GM23338 (cell line): ENCODE measurements around the gene CABLES1. TPM values are rescaled to one million over a fixed set of nuclear protein-coding genes. Genes with fewer than 3 reads are reported as not detected.

Experiments
- ATAC-seq: fragments of 200-7000 bp; cut with Tn5 transposase; 3 replicates; pipeline ENCODE4 v1.9.1; 2020
- DNase-seq: peaks from one replicate; pipeline ENCODE4 v3.0.0-alpha.2; 2015; ENCODE audit warnings: low spot score
- H2AFZ ChIP-seq: fragments of 200-600 bp; sonication (generic); 2 replicates; pipeline ENCODE4 v1.8.0; 2016; ENCODE audit warnings: antibody characterized with exemption, mild to moderate bottlenecking, moderate library complexity
- H3F3A ChIP-seq: fragments of 200-600 bp; sonication (generic); replicated peaks from 2 replicates; pipeline ENCODE4 v1.8.0; 2017; ENCODE audit warnings: antibody characterized with exemption, mixed run types, low read depth
- H3K27ac ChIP-seq: fragments of 200-600 bp; sonication (generic); 2 replicates; pipeline ENCODE4 v1.6.1; 2016; ENCODE audit warnings: low read depth
- H3K27me3 ChIP-seq: fragments of 200-600 bp; sonication (generic); 2 replicates; pipeline ENCODE4 v1.8.0; 2016; ENCODE audit warnings: mild to moderate bottlenecking, mixed run types, moderate library complexity; ENCODE audit not compliant: insufficient read depth
- H3K36me3 ChIP-seq: fragments of 200-600 bp; sonication (generic); 2 replicates; pipeline ENCODE4 v1.8.0; 2016; ENCODE audit warnings: mild to moderate bottlenecking; ENCODE audit not compliant: insufficient read depth
- H3K4me1 ChIP-seq: fragments of 200-600 bp; sonication (generic); 2 replicates; pipeline ENCODE4 v1.8.0; 2016; ENCODE audit warnings: mild to moderate bottlenecking, moderate library complexity; ENCODE audit not compliant: insufficient read depth
- H3K4me2 ChIP-seq: fragments of 200-600 bp; sonication (generic); 2 replicates; pipeline ENCODE4 v1.7.1; 2017; ENCODE audit warnings: mixed run types
- H3K4me3 ChIP-seq: fragments of 200-600 bp; sonication (generic); 2 replicates; pipeline ENCODE4 v1.6.1; 2016; ENCODE audit warnings: mixed run types
- H3K79me2 ChIP-seq: fragments of 200-600 bp; sonication (generic); replicated peaks from 2 replicates; pipeline ENCODE4 v1.8.0; 2017; ENCODE audit warnings: mild to moderate bottlenecking; ENCODE audit not compliant: insufficient read depth
- H3K9me2 ChIP-seq: fragments of 200-600 bp; sonication (generic); 2 replicates; pipeline ENCODE4 v1.8.0; 2017; ENCODE audit not compliant: insufficient read depth
- H4K20me1 ChIP-seq: fragments of 200-600 bp; sonication (generic); replicated peaks from 2 replicates; pipeline ENCODE4 v1.8.0; 2017; ENCODE audit warnings: mild to moderate bottlenecking; ENCODE audit not compliant: insufficient read depth
- H3K27ac Mint-ChIP-seq: 2 replicates; pipeline ENCODE4 v1.8.0; 2020; ENCODE audit warnings: inconsistent platforms, mild to moderate bottlenecking, moderate library complexity, mixed read lengths
- H3K27me3 Mint-ChIP-seq: 3 replicates; pipeline ENCODE4 v1.8.0; 2022; ENCODE audit warnings: low read depth, mild to moderate bottlenecking, moderate library complexity, mixed read lengths, inconsistent platforms; ENCODE audit not compliant: insufficient read depth, poor library complexity
- H3K36me3 Mint-ChIP-seq: 3 replicates; pipeline ENCODE4 v1.8.0; 2021; ENCODE audit warnings: low read depth, mild to moderate bottlenecking, inconsistent platforms, moderate library complexity, mixed read lengths
- H3K4me1 Mint-ChIP-seq: 3 replicates; pipeline ENCODE4 v1.8.0; 2020; ENCODE audit warnings: mild to moderate bottlenecking, inconsistent platforms, mixed read lengths
- H3K4me3 Mint-ChIP-seq: 3 replicates; pipeline ENCODE4 v1.8.0; 2021; ENCODE audit warnings: moderate library complexity, mild to moderate bottlenecking, inconsistent platforms, mixed read lengths
- H3K9me3 Mint-ChIP-seq: 3 replicates; pipeline ENCODE4 v1.8.0; 2020; ENCODE audit warnings: moderate library complexity, mild to moderate bottlenecking, inconsistent platforms, mixed read lengths
- NANOG ChIP-seq: IDR thresholded peaks from 2 replicates; pipeline ENCODE4 v1.6.1; 2016; ENCODE audit warnings: antibody characterized with exemption, borderline replicate concordance
- POLR2AphosphoS5 ChIP-seq: IDR thresholded peaks from 2 replicates; pipeline ENCODE4 v1.6.1; 2016; ENCODE audit warnings: antibody characterized with exemption, low read depth
- ZNF114 ChIP-seq: fragments of 250-450 bp; sonication (Bioruptor Pico); IDR thresholded peaks from 2 replicates; pipeline ENCODE4 v1.5.0; 2020; ENCODE audit warnings: mild to moderate bottlenecking, moderate library complexity
- ZNF331 ChIP-seq: fragments of 250-450 bp; sonication (Bioruptor Pico); IDR thresholded peaks from 2 replicates; pipeline ENCODE4 v1.5.0; 2020; ENCODE audit warnings: low read depth, mild to moderate bottlenecking, moderate library complexity
- polyA plus RNA-seq: library from polyadenylated mRNA; unstranded; fragments of >200 nt; fragmentation: Nextera tagmentation; extraction: Ambion mirVana; gene quantifications from 2 replicates; pipeline ENCODE4 v1.2.1, GENCODE V29; 2016
- total RNA-seq: library from RNA; depleted of rRNA; stranded (reverse); fragments of >200 nt; shearing (Covaris generic); gene quantifications from 2 replicates; pipeline ENCODE4 v1.2.3, GENCODE V29; 2014
- TF ChIP-seq, protein P1 (sequence below): fragments of 250-450 bp; sonication (Bioruptor Pico); IDR thresholded peaks from 2 replicates; pipeline ENCODE4 v1.5.0; 2020; ENCODE audit warnings: mild to moderate bottlenecking, moderate library complexity
- TF ChIP-seq, protein P2 (sequence below), 2 experiments: fragments of 200-600 bp in 1 of 2; sonication (generic) in 1 of 2; conservative IDR thresholded peaks; 2 replicates each; pipeline versions ENCODE4 v1.5.1 to v1.6.1; 2016 to 2017; ENCODE audit warnings: antibody characterized with exemption in 2 of 2, low read depth in 2 of 2, mild to moderate bottlenecking in 2 of 2, moderate library complexity in 1 of 2
- TF ChIP-seq, protein P3 (sequence below): IDR thresholded peaks from one replicate; pipeline ENCODE4 v1.6.1; 2018; ENCODE audit warnings: antibody characterized with exemption; ENCODE audit not compliant: unreplicated experiment

Gene CABLES1
- total and polyA plus RNA-seq, 2 experiments from 2014 or later = 2.6 to 12.4 TPM

DNA sequence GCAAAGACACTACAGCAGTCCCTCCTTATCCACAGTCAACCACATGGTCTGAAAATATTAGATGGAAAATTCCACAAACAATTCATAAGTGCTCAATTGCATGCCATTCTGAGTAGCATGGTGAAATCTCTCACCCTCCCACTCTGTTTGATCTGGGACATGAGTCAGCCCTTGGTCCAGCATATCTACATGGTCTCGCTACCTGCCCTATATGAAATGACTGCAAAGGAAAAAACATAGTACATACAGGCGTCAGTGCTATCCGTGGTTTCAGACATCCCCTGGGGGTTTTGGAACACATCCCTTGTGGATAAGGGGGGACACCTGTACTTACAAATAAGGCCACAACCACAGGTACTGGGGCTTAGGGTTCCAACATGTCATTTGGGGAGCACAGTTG is 73.7 kb downstream of the CABLES1 start (continued):
- TF ChIP-seq, protein P1, sequence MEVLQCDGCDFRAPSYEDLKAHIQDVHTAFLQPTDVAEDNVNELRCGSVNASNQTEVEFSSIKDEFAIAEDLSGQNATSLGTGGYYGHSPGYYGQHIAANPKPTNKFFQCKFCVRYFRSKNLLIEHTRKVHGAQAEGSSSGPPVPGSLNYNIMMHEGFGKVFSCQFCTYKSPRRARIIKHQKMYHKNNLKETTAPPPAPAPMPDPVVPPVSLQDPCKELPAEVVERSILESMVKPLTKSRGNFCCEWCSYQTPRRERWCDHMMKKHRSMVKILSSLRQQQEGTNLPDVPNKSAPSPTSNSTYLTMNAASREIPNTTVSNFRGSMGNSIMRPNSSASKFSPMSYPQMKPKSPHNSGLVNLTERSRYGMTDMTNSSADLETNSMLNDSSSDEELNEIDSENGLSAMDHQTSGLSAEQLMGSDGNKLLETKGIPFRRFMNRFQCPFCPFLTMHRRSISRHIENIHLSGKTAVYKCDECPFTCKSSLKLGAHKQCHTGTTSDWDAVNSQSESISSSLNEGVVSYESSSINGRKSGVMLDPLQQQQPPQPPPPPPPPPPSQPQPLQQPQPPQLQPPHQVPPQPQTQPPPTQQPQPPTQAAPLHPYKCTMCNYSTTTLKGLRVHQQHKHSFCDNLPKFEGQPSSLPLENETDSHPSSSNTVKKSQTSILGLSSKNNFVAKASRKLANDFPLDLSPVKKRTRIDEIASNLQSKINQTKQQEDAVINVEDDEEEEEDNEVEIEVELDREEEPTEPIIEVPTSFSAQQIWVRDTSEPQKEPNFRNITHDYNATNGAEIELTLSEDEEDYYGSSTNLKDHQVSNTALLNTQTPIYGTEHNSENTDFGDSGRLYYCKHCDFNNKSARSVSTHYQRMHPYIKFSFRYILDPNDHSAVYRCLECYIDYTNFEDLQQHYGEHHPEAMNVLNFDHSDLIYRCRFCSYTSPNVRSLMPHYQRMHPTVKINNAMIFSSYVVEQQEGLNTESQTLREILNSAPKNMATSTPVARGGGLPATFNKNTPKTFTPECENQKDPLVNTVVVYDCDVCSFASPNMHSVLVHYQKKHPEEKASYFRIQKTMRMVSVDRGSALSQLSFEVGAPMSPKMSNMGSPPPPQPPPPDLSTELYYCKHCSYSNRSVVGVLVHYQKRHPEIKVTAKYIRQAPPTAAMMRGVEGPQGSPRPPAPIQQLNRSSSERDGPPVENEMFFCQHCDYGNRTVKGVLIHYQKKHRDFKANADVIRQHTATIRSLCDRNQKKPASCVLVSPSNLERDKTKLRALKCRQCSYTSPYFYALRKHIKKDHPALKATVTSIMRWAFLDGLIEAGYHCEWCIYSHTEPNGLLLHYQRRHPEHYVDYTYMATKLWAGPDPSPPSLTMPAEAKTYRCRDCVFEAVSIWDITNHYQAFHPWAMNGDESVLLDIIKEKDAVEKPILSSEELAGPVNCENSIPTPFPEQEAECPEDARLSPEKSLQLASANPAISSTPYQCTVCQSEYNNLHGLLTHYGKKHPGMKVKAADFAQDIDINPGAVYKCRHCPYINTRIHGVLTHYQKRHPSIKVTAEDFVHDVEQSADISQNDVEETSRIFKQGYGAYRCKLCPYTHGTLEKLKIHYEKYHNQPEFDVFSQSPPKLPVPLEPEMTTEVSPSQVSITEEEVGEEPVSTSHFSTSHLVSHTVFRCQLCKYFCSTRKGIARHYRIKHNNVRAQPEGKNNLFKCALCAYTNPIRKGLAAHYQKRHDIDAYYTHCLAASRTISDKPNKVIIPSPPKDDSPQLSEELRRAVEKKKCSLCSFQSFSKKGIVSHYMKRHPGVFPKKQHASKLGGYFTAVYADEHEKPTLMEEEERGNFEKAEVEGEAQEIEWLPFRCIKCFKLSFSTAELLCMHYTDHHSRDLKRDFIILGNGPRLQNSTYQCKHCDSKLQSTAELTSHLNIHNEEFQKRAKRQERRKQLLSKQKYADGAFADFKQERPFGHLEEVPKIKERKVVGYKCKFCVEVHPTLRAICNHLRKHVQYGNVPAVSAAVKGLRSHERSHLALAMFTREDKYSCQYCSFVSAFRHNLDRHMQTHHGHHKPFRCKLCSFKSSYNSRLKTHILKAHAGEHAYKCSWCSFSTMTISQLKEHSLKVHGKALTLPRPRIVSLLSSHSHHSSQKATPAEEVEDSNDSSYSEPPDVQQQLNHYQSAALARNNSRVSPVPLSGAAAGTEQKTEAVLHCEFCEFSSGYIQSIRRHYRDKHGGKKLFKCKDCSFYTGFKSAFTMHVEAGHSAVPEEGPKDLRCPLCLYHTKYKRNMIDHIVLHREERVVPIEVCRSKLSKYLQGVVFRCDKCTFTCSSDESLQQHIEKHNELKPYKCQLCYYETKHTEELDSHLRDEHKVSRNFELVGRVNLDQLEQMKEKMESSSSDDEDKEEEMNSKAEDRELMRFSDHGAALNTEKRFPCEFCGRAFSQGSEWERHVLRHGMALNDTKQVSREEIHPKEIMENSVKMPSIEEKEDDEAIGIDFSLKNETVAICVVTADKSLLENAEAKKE (CRISPR knock-in tag) = no peak
- TF ChIP-seq NANOG = no peak

DNA sequence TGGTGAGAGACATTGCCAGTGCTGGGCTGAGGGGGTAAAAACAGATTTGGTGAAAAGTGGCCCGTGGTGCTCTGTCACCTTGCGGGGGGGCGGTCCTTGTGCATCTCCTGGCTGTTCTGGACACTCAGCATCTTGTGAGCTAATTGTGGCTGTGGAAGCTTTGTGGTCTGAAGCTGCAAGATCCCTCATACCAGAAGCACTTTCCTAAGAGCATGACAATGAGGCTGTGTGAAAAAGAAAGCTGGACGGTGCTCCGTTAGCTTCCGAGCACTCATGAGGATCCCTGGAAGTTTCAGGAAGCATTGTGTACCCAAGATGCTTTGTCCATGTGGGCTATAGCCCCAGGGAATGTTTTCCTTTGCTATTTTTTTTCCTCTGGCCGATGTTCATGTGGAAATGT is 74.5 kb downstream of the CABLES1 start:
- Histone ChIP-seq H3K36me3 (peaks cover 5% of the 10 kb centered on the region; the same call in 1 of the 2 replicates), H3K4me1 (no peaks in the 10 kb centered on the region), H4K20me1 (no peaks in the 10 kb centered on the region), H3K4me2 (no peak overlapping the region), H3K9me2 (no peaks in the 10 kb centered on the region), H3K27me3 (no peaks in the 10 kb centered on the region), H2AFZ (no peak overlapping the region), H3K79me2 (no peaks in the 10 kb centered on the region; the same call in 1 of the 2 replicates), H3K4me3 (no peak overlapping the region), H3K27ac (no peak overlapping the region), H3F3A (no peaks in the 10 kb centered on the region)
- Mint-ChIP-seq H3K4me3 (no peak overlapping the region), H3K27me3 (peaks cover 6% of the 10 kb centered on the region), H3K36me3 (peaks cover 41% of the 10 kb centered on the region), H3K9me3 (no peaks in the 10 kb centered on the region; the same call in 2 of the 3 replicates), H3K27ac (no peak overlapping the region), H3K4me1 (no peaks in the 10 kb centered on the region)
- ATAC-seq = no peak
- DNase-seq = no peak
- TF ChIP-seq, protein P2, sequence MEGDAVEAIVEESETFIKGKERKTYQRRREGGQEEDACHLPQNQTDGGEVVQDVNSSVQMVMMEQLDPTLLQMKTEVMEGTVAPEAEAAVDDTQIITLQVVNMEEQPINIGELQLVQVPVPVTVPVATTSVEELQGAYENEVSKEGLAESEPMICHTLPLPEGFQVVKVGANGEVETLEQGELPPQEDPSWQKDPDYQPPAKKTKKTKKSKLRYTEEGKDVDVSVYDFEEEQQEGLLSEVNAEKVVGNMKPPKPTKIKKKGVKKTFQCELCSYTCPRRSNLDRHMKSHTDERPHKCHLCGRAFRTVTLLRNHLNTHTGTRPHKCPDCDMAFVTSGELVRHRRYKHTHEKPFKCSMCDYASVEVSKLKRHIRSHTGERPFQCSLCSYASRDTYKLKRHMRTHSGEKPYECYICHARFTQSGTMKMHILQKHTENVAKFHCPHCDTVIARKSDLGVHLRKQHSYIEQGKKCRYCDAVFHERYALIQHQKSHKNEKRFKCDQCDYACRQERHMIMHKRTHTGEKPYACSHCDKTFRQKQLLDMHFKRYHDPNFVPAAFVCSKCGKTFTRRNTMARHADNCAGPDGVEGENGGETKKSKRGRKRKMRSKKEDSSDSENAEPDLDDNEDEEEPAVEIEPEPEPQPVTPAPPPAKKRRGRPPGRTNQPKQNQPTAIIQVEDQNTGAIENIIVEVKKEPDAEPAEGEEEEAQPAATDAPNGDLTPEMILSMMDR (conservative IDR thresholded peaks at IDR 0.05; ENCODE audit: low read depth in 2 of 2) = no peak
- TF ChIP-seq, protein P3, sequence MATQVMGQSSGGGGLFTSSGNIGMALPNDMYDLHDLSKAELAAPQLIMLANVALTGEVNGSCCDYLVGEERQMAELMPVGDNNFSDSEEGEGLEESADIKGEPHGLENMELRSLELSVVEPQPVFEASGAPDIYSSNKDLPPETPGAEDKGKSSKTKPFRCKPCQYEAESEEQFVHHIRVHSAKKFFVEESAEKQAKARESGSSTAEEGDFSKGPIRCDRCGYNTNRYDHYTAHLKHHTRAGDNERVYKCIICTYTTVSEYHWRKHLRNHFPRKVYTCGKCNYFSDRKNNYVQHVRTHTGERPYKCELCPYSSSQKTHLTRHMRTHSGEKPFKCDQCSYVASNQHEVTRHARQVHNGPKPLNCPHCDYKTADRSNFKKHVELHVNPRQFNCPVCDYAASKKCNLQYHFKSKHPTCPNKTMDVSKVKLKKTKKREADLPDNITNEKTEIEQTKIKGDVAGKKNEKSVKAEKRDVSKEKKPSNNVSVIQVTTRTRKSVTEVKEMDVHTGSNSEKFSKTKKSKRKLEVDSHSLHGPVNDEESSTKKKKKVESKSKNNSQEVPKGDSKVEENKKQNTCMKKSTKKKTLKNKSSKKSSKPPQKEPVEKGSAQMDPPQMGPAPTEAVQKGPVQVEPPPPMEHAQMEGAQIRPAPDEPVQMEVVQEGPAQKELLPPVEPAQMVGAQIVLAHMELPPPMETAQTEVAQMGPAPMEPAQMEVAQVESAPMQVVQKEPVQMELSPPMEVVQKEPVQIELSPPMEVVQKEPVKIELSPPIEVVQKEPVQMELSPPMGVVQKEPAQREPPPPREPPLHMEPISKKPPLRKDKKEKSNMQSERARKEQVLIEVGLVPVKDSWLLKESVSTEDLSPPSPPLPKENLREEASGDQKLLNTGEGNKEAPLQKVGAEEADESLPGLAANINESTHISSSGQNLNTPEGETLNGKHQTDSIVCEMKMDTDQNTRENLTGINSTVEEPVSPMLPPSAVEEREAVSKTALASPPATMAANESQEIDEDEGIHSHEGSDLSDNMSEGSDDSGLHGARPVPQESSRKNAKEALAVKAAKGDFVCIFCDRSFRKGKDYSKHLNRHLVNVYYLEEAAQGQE = no peak
- no peak for TF ChIP-seq ZNF114 (CRISPR knock-in tag)
- TF ChIP-seq ZNF331 (CRISPR knock-in tag) = no peak
- TF ChIP-seq POLR2AphosphoS5 = no peak
